Liver (tissue), 3 donors: Measurements from ENCODE around the gene CHIC2.

Source experiments
- JUND ChIP-seq, 2 donors: IDR thresholded peaks; 2 replicates each; pipeline ENCODE4 v1.6.1; 2016; ENCODE audit warnings: antibody characterized with exemption in 2 of 2
- RXRA ChIP-seq, 2 donors: IDR thresholded peaks; 2 replicates each; pipeline ENCODE4 v1.6.1; 2017 to 2018; ENCODE audit warnings: antibody characterized with exemption in 2 of 2, mild to moderate bottlenecking in 1 of 2
- TF ChIP-seq, protein P1 (sequence below): fragments of 150-350 bp; IDR thresholded peaks from 2 replicates; pipeline ENCODE4 v1.5.1; 2017; ENCODE audit warnings: improper control_type of control experiment, low read depth, low read length; ENCODE audit not compliant: missing input control
- TF ChIP-seq, protein P2 (sequence below): IDR thresholded peaks from 2 replicates; pipeline ENCODE4 v1.6.1; 2016; ENCODE audit warnings: antibody characterized with exemption
- TF ChIP-seq, protein P3 (sequence below): IDR thresholded peaks from 2 replicates; pipeline ENCODE4 v1.6.1; 2016; ENCODE audit warnings: antibody characterized with exemption, mild to moderate bottlenecking
- TF ChIP-seq, protein P4 (sequence below): IDR thresholded peaks from 2 replicates; pipeline ENCODE4 v1.6.1; 2016; ENCODE audit warnings: antibody characterized with exemption
- donor health status: healthy.
- donor health status: healthy.

DNA sequence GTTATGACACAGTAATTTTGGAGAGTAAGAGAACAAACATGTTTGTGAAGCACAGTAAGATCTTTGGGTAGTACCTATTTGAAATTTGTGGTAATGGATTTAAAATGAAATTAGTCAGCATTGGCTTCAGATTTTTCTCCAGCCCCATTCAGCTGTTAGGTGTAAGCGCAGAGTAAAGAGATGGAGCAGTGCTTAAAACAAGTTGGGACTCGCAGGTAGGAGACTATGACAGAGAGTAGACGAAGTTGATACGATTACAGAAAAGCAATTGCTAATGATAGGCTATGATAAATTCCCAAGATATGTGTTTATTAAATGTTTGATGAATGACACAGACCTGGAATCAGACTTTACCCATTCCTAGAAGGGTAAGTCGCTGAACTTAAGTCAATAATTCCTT lies 72.6 kb downstream of the CHIC2 start:
- TF ChIP-seq, protein P1, sequence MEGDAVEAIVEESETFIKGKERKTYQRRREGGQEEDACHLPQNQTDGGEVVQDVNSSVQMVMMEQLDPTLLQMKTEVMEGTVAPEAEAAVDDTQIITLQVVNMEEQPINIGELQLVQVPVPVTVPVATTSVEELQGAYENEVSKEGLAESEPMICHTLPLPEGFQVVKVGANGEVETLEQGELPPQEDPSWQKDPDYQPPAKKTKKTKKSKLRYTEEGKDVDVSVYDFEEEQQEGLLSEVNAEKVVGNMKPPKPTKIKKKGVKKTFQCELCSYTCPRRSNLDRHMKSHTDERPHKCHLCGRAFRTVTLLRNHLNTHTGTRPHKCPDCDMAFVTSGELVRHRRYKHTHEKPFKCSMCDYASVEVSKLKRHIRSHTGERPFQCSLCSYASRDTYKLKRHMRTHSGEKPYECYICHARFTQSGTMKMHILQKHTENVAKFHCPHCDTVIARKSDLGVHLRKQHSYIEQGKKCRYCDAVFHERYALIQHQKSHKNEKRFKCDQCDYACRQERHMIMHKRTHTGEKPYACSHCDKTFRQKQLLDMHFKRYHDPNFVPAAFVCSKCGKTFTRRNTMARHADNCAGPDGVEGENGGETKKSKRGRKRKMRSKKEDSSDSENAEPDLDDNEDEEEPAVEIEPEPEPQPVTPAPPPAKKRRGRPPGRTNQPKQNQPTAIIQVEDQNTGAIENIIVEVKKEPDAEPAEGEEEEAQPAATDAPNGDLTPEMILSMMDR, result no peak
- TF ChIP-seq, protein P2, sequence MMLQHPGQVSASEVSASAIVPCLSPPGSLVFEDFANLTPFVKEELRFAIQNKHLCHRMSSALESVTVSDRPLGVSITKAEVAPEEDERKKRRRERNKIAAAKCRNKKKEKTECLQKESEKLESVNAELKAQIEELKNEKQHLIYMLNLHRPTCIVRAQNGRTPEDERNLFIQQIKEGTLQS, result no peak
- TF ChIP-seq, protein P3, sequence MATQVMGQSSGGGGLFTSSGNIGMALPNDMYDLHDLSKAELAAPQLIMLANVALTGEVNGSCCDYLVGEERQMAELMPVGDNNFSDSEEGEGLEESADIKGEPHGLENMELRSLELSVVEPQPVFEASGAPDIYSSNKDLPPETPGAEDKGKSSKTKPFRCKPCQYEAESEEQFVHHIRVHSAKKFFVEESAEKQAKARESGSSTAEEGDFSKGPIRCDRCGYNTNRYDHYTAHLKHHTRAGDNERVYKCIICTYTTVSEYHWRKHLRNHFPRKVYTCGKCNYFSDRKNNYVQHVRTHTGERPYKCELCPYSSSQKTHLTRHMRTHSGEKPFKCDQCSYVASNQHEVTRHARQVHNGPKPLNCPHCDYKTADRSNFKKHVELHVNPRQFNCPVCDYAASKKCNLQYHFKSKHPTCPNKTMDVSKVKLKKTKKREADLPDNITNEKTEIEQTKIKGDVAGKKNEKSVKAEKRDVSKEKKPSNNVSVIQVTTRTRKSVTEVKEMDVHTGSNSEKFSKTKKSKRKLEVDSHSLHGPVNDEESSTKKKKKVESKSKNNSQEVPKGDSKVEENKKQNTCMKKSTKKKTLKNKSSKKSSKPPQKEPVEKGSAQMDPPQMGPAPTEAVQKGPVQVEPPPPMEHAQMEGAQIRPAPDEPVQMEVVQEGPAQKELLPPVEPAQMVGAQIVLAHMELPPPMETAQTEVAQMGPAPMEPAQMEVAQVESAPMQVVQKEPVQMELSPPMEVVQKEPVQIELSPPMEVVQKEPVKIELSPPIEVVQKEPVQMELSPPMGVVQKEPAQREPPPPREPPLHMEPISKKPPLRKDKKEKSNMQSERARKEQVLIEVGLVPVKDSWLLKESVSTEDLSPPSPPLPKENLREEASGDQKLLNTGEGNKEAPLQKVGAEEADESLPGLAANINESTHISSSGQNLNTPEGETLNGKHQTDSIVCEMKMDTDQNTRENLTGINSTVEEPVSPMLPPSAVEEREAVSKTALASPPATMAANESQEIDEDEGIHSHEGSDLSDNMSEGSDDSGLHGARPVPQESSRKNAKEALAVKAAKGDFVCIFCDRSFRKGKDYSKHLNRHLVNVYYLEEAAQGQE, result no peak
- TF ChIP-seq JUND (IDR thresholded peaks at IDR 0.05) (no peak), RXRA (IDR thresholded peaks at IDR 0.05) (no peak)
- TF ChIP-seq, protein P4, sequence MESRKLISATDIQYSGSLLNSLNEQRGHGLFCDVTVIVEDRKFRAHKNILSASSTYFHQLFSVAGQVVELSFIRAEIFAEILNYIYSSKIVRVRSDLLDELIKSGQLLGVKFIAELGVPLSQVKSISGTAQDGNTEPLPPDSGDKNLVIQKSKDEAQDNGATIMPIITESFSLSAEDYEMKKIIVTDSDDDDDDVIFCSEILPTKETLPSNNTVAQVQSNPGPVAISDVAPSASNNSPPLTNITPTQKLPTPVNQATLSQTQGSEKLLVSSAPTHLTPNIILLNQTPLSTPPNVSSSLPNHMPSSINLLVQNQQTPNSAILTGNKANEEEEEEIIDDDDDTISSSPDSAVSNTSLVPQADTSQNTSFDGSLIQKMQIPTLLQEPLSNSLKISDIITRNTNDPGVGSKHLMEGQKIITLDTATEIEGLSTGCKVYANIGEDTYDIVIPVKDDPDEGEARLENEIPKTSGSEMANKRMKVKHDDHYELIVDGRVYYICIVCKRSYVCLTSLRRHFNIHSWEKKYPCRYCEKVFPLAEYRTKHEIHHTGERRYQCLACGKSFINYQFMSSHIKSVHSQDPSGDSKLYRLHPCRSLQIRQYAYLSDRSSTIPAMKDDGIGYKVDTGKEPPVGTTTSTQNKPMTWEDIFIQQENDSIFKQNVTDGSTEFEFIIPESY, result no peak
